ENCODE results near the gene NPAS3. TPM values are rescaled to one million over a fixed set of nuclear protein-coding genes. Genes with fewer than 3 reads are reported as not detected.

NPAS3 gene
- total and polyA plus RNA-seq, 4 experiments from 2014 or later, result not detected

- DNase-seq, result no peak
- Mint-ChIP-seq H3K27ac (no peak overlapping the region), H3K36me3 (no peaks in the 10 kb centered on the region), H3K4me3 (no peak overlapping the region), H3K27me3 (no peaks in the 10 kb centered on the region), H3K9me3 (peaks cover 4 to 9% (median 6%) of the 10 kb centered on the region in 8 donors), H3K4me1 (no peaks in the 10 kb centered on the region)
- POLR2A ChIA-PET (ENCODE audit: partially characterized antibody), result no interaction called here
- H3K9me3 ChIP-seq (ENCODE audit: control insufficient read depth in 1 of 2, low read length in 2 of 2), result no peaks in the 10 kb centered on the region
- H3K27me3 ChIP-seq (ENCODE audit: insufficient read depth, low read length), result no peaks in the 10 kb centered on the region
- H3K4me3 ChIP-seq (ENCODE audit: low read length in 2 of 2), result no peak overlapping the region
- H3K27ac ChIP-seq (ENCODE audit: low read depth, low read length), result no peak overlapping the region
- intact Hi-C loops (cut with micrococcal nuclease), result no loop called here
- CTCF ChIA-PET (ENCODE audit: partially characterized antibody), result no interaction called here
- no peaks in the 10 kb centered on the region for H3K36me3 ChIP-seq (ENCODE audit: insufficient read depth, low read length)
- no peaks in the 10 kb centered on the region for H3K4me1 ChIP-seq (ENCODE audit: insufficient read depth, low read length)
Measured at GRCh38 chr14:33332497-33332896, 393.8 kb downstream of the NPAS3 start.

- Mint-ChIP-seq H3K4me1 (no peaks in the 10 kb centered on the region), H3K27ac (no peak overlapping the region), H3K4me3 (no peak overlapping the region), H3K9me3 (peaks cover 3 to 11% (median 6%) of the 10 kb centered on the region in 8 donors), H3K27me3 (no peaks in the 10 kb centered on the region), H3K36me3 (no peaks in the 10 kb centered on the region)
- ChIA-PET POLR2A (ENCODE audit: partially characterized antibody) (no interaction called here), CTCF (ENCODE audit: partially characterized antibody) (no interaction called here)
- no peaks in the 10 kb centered on the region for H3K4me1 ChIP-seq (ENCODE audit: insufficient read depth, low read length)
- DNase-seq, result no peak
- H3K27me3 ChIP-seq (ENCODE audit: insufficient read depth, low read length), result no peaks in the 10 kb centered on the region
- no peak overlapping the region for H3K27ac ChIP-seq (ENCODE audit: low read depth, low read length)
- intact Hi-C loops (cut with micrococcal nuclease), result no loop called here
- H3K4me3 ChIP-seq (ENCODE audit: low read length in 2 of 2), result no peak overlapping the region
- no peaks in the 10 kb centered on the region for H3K9me3 ChIP-seq (ENCODE audit: control insufficient read depth in 1 of 2, low read length in 2 of 2)
- no peaks in the 10 kb centered on the region for H3K36me3 ChIP-seq (ENCODE audit: insufficient read depth, low read length)
Measured at GRCh38 chr14:33335366-33335765, 396.7 kb downstream of the NPAS3 start.

- intact Hi-C loops (cut with micrococcal nuclease), result no loop called here
- POLR2A ChIA-PET (ENCODE audit: partially characterized antibody), result no interaction called here
- CTCF ChIA-PET (ENCODE audit: partially characterized antibody), result no interaction called here
Measured at GRCh38 chr14:33342299-33342974, 403.8 kb downstream of the NPAS3 start.

GRCh38 chr14:33343016-33343415 is 404.3 kb downstream of the NPAS3 start:
- H3K9me3 ChIP-seq (ENCODE audit: control insufficient read depth in 1 of 2, low read length in 2 of 2), result no peaks in the 10 kb centered on the region
- POLR2A ChIA-PET (ENCODE audit: partially characterized antibody), result no interaction called here

More at GRCh38 chr14:33342299-33342974, 403.8 kb downstream of the NPAS3 start:
- H3K4me3 ChIP-seq (ENCODE audit: low read length in 2 of 2), result no peak overlapping the region
- no peaks in the 10 kb centered on the region for H3K4me1 ChIP-seq (ENCODE audit: insufficient read depth, low read length)
- Mint-ChIP-seq H3K4me1 (no peaks in the 10 kb centered on the region), H3K27me3 (peaks cover 0 to 2% of the 10 kb centered on the region in 2 donors), H3K27ac (no peak overlapping the region), H3K4me3 (no peak overlapping the region), H3K9me3 (peaks cover 0 to 4% (median 1%) of the 10 kb centered on the region in 8 donors), H3K36me3 (no peaks in the 10 kb centered on the region)
- H3K36me3 ChIP-seq (ENCODE audit: insufficient read depth, low read length), result no peaks in the 10 kb centered on the region
- DNase-seq, result no peak
- H3K9me3 ChIP-seq (ENCODE audit: control insufficient read depth in 1 of 2, low read length in 2 of 2), result no peaks in the 10 kb centered on the region
- no peaks in the 10 kb centered on the region for H3K27me3 ChIP-seq (ENCODE audit: insufficient read depth, low read length)
- no peak overlapping the region for H3K27ac ChIP-seq (ENCODE audit: low read depth, low read length)

GRCh38 chr14:33347796-33348195 is 409.1 kb downstream of the NPAS3 start:
- Histone ChIP-seq H3K9me3 (ENCODE audit: control insufficient read depth in 1 of 2, low read length in 2 of 2) (no peaks in the 10 kb centered on the region), H3K4me1 (ENCODE audit: insufficient read depth, low read length) (no peaks in the 10 kb centered on the region), H3K27ac (ENCODE audit: low read depth, low read length) (no peak overlapping the region), H3K4me3 (ENCODE audit: low read length in 2 of 2) (no peak overlapping the region), H3K36me3 (ENCODE audit: insufficient read depth, low read length) (no peaks in the 10 kb centered on the region), H3K27me3 (ENCODE audit: insufficient read depth, low read length) (no peaks in the 10 kb centered on the region)
- Mint-ChIP-seq H3K9me3 (peaks cover 0 to 4% (median 1%) of the 10 kb centered on the region in 8 donors), H3K4me1 (no peaks in the 10 kb centered on the region), H3K36me3 (no peaks in the 10 kb centered on the region), H3K4me3 (no peak overlapping the region), H3K27ac (no peak overlapping the region), H3K27me3 (peaks cover 0 to 2% of the 10 kb centered on the region in 2 donors)
- ChIA-PET POLR2A (ENCODE audit: partially characterized antibody) (no interaction called here), CTCF (ENCODE audit: partially characterized antibody) (no interaction called here)
- DNase-seq, result no peak
- intact Hi-C loops (cut with micrococcal nuclease), result no loop called here

More at GRCh38 chr14:33343016-33343415, 404.3 kb downstream of the NPAS3 start:
- no peak overlapping the region for H3K27ac Mint-ChIP-seq
- intact Hi-C loops (cut with micrococcal nuclease), result no loop called here
- no peaks in the 10 kb centered on the region for H3K4me1 Mint-ChIP-seq
- peaks cover 0 to 4% (median 1%) of the 10 kb centered on the region in 8 donors for H3K9me3 Mint-ChIP-seq
- H3K4me3 Mint-ChIP-seq, result no peak overlapping the region
- DNase-seq, result no peak
- H3K27me3 Mint-ChIP-seq, result peaks cover 0 to 2% of the 10 kb centered on the region in 2 donors
- CTCF ChIA-PET (ENCODE audit: partially characterized antibody), result no interaction called here
- Histone ChIP-seq H3K4me1 (ENCODE audit: insufficient read depth, low read length) (no peaks in the 10 kb centered on the region), H3K27ac (ENCODE audit: low read depth, low read length) (no peak overlapping the region), H3K27me3 (ENCODE audit: insufficient read depth, low read length) (no peaks in the 10 kb centered on the region), H3K4me3 (ENCODE audit: low read length in 2 of 2) (no peak overlapping the region), H3K36me3 (ENCODE audit: insufficient read depth, low read length) (no peaks in the 10 kb centered on the region)
- H3K36me3 Mint-ChIP-seq, result no peaks in the 10 kb centered on the region

- Mint-ChIP-seq H3K9me3 (peaks cover 0 to 4% (median 1%) of the 10 kb centered on the region in 8 donors), H3K27ac (no peak overlapping the region), H3K4me1 (no peaks in the 10 kb centered on the region), H3K36me3 (no peaks in the 10 kb centered on the region), H3K4me3 (no peak overlapping the region), H3K27me3 (peaks cover 0 to 2% of the 10 kb centered on the region in 2 donors)
- no peaks in the 10 kb centered on the region for H3K9me3 ChIP-seq (ENCODE audit: control insufficient read depth in 1 of 2, low read length in 2 of 2)
- no peak for DNase-seq
- no peaks in the 10 kb centered on the region for H3K4me1 ChIP-seq (ENCODE audit: insufficient read depth, low read length)
- no peak overlapping the region for H3K4me3 ChIP-seq (ENCODE audit: low read length in 2 of 2)
- H3K27ac ChIP-seq (ENCODE audit: low read depth, low read length), result no peak overlapping the region
- H3K36me3 ChIP-seq (ENCODE audit: insufficient read depth, low read length), result no peaks in the 10 kb centered on the region
- ChIA-PET POLR2A (ENCODE audit: partially characterized antibody) (no interaction called here), CTCF (ENCODE audit: partially characterized antibody) (no interaction called here)
- no peaks in the 10 kb centered on the region for H3K27me3 ChIP-seq (ENCODE audit: insufficient read depth, low read length)
- intact Hi-C loops (cut with micrococcal nuclease), result no loop called here
Measured at GRCh38 chr14:33348510-33348909, 409.8 kb downstream of the NPAS3 start.

GRCh38 chr14:33349871-33350270 is 411.2 kb downstream of the NPAS3 start:
- H3K9me3 Mint-ChIP-seq, result peaks cover 0 to 4% (median 2%) of the 10 kb centered on the region in 8 donors
- H3K9me3 ChIP-seq (ENCODE audit: control insufficient read depth in 1 of 2, low read length in 2 of 2), result no peaks in the 10 kb centered on the region
- no peaks in the 10 kb centered on the region for H3K27me3 ChIP-seq (ENCODE audit: insufficient read depth, low read length)
- POLR2A ChIA-PET (ENCODE audit: partially characterized antibody), result no interaction called here
- intact Hi-C loops (cut with micrococcal nuclease), result no loop called here
- H3K4me1 Mint-ChIP-seq, result no peaks in the 10 kb centered on the region
- H3K27me3 Mint-ChIP-seq, result peaks cover 0 to 2% of the 10 kb centered on the region in 2 donors
- DNase-seq, result no peak
- no peaks in the 10 kb centered on the region for H3K36me3 ChIP-seq (ENCODE audit: insufficient read depth, low read length)
- CTCF ChIA-PET (ENCODE audit: partially characterized antibody), result no interaction called here
- no peak overlapping the region for H3K27ac Mint-ChIP-seq
- H3K4me3 ChIP-seq (ENCODE audit: low read length in 2 of 2), result no peak overlapping the region
- H3K4me1 ChIP-seq (ENCODE audit: insufficient read depth, low read length), result no peaks in the 10 kb centered on the region
- H3K27ac ChIP-seq (ENCODE audit: low read depth, low read length), result no peak overlapping the region
- no peaks in the 10 kb centered on the region for H3K36me3 Mint-ChIP-seq
- no peak overlapping the region for H3K4me3 Mint-ChIP-seq

Measured in CD4-positive, alpha-beta memory T cell (primary cell).